K562 (cell line): ENCODE data around the gene KIR2DL4. TPM values are rescaled to one million over a fixed set of nuclear protein-coding genes. Genes with fewer than 3 reads are reported as not detected.
"Not testable (repeated sequence)": the region's sequence is repeated elsewhere in the genome, so short reads cannot be mapped to it uniquely, and the experiment has no call there.

Experiments
- ATAC-seq: fragments of 200-7000 bp; cut with Tn5 transposase; 3 replicates; pipeline ENCODE4 v1.9.1; 2020; ENCODE audit warnings: moderate library complexity
- BruUV-seq: library from RNA; stranded (reverse); fragments of 400-500 nt; replicated peaks from 2 replicates; lab custom pipeline; 2021; lab: Mats Ljungman, UMichigan
- CTCF ChIA-PET: fragments of 300-600 bp; formaldehyde crosslinking; extraction: SDS; loops from one replicate; lab custom pipeline; 2021; ENCODE audit warnings: low intra/inter-chr PET ratio; lab: Yijun Ruan, JAX
- POLR2A ChIA-PET: fragments of 300-600, 350-650 bp; sonication (Branson Sonifier 250); formaldehyde crosslinking; extraction: SDS; loops from one replicate; lab custom pipeline; 2021; ENCODE audit warnings: antibody characterized with exemption, inconsistent platforms; lab: Yijun Ruan, JAX
- DNase-seq, 4 experiments: peaks; one replicate each; pipeline versions ENCODE4 v3.0.0 to v3.0.0-alpha.2; 2011 to 2018; ENCODE audit warnings: low spot score in 3 of 4, mixed read lengths in 3 of 4; ENCODE audit errors: extremely low read depth in 1 of 4
- FAIRE-seq: peaks from 2 replicates; lab custom pipeline; 2011; peaks lifted over from hg19 to GRCh38; lab: Jason Lieb, UNC
- H2AFZ ChIP-seq: 2 replicates; pipeline ENCODE4 v1.6.0; 2011; ENCODE audit warnings: low read depth, low read length, control low read depth, inconsistent platforms
- H3K27ac ChIP-seq: fragments of 200-600 bp; 3 replicates; pipeline ENCODE4 v1.8.0; 2011; ENCODE audit warnings: low read depth, mild to moderate bottlenecking, control low read depth, inconsistent platforms, low read length, moderate library complexity, mixed read lengths; ENCODE audit errors: extremely low read depth
- H3K27me3 ChIP-seq, 2 experiments: fragments of 300-600 bp in 1 of 2; 2 replicates in 1 of 2; 3 replicates in 1 of 2; pipeline versions ENCODE4 v1.6.0 to v1.8.0; 2011; ENCODE audit warnings: inconsistent platforms in 2 of 2, low read length in 2 of 2, mild to moderate bottlenecking in 1 of 2, mixed read lengths in 1 of 2, moderate library complexity in 1 of 2; ENCODE audit not compliant: control insufficient read depth in 2 of 2, insufficient read depth in 2 of 2
- H3K36me3 ChIP-seq: fragments of 300-600 bp; 3 replicates; pipeline ENCODE4 v1.8.0; 2011; ENCODE audit warnings: mild to moderate bottlenecking, low read length, inconsistent platforms; ENCODE audit not compliant: control insufficient read depth, insufficient read depth
- H3K4me1 ChIP-seq, 2 experiments: fragments of 200-600 bp in 1 of 2; replicated peaks in 1 of 2; 2 replicates in 1 of 2; 3 replicates in 1 of 2; pipeline versions ENCODE4 v1.5.1 to v1.8.0; 2011; ENCODE audit warnings: inconsistent platforms in 2 of 2, low read length in 2 of 2, mild to moderate bottlenecking in 1 of 2, mixed read lengths in 1 of 2, moderate library complexity in 1 of 2; ENCODE audit not compliant: control insufficient read depth in 2 of 2, insufficient read depth in 2 of 2
- H3K4me2 ChIP-seq: 2 replicates; pipeline ENCODE4 v1.6.1; 2011; ENCODE audit warnings: low read length, control low read depth, inconsistent platforms, mixed read lengths; ENCODE audit not compliant: insufficient read depth
- H3K4me3 ChIP-seq: fragments of 200-600 bp; sonication (generic), shearing (Covaris generic); 2 replicates; pipeline ENCODE4 v1.5.1; 2016; ENCODE audit warnings: control low read depth, inconsistent platforms
- H3K79me2 ChIP-seq: fragments of 200-600 bp; 3 replicates; pipeline ENCODE4 v1.8.0; 2011; ENCODE audit warnings: low read length, inconsistent platforms; ENCODE audit not compliant: control insufficient read depth, insufficient read depth
- H3K9ac ChIP-seq, 2 experiments: 2 replicates each; pipeline versions ENCODE4 v1.6.0 to v1.6.1; 2011; ENCODE audit warnings: low read depth in 2 of 2, low read length in 2 of 2, control low read depth in 1 of 2, inconsistent platforms in 1 of 2, mild to moderate bottlenecking in 1 of 2, mixed read lengths in 1 of 2; ENCODE audit not compliant: insufficient read depth in 1 of 2
- H3K9me1 ChIP-seq: one replicate; pipeline ENCODE4 v1.6.0; 2011; ENCODE audit warnings: inconsistent platforms, mild to moderate bottlenecking, low read length, moderate library complexity; ENCODE audit not compliant: control insufficient read depth, insufficient read depth
- H3K9me3 ChIP-seq: replicated peaks from 2 replicates; pipeline ENCODE4 v1.5.1; 2011; ENCODE audit warnings: low read depth, low read length, inconsistent platforms; ENCODE audit not compliant: control insufficient read depth, insufficient read depth
- H4K20me1 ChIP-seq: replicated peaks from 2 replicates; pipeline ENCODE4 v1.6.1; 2011; ENCODE audit warnings: low read length, inconsistent platforms, mixed read lengths; ENCODE audit not compliant: control insufficient read depth, insufficient read depth
- WGBS: fragments of 100-300 bp; shearing (Covaris generic); methylation state at CpG from one replicate; pipeline ENCODE4 v1.1.6; 2016; ENCODE audit warnings: low coverage, mixed read lengths; ENCODE audit not compliant: insufficient coverage; ENCODE audit errors: missing lambda C conversion rate; 5-methylcytosine and 5-hydroxymethylcytosine counted together
- in situ Hi-C: fragments of 300-500 bp; cut with MboI; formaldehyde crosslinking; loops from 4 replicates; pipeline ENCODE4 v1.15.0; 2018; ENCODE audit warnings: inconsistent platforms, mixed read lengths
- intact Hi-C: fragments of 100-400 bp; cut with micrococcal nuclease; formaldehyde crosslinking; loops from 2 replicates; pipeline ENCODE4 v1.14.2; 2022
- polyA plus RNA-seq, 8 experiments: library from polyadenylated mRNA; depleted of rRNA in 4 of 8; stranded (reverse) in 5 of 8; unstranded in 3 of 8; fragments of >200 nt; fragmentation: Nextera tagmentation in 2 of 8; fragmentation: Illumina TruSeq in 1 of 8; extraction: Ambion mirVana in 2 of 8; extraction: Trizol in 1 of 8; gene quantifications; 2 replicates each; pipeline versions ENCODE4 v1.2.1 to v1.2.3, GENCODE V29; 2011 to 2014; ENCODE audit warnings: inconsistent platforms in 1 of 8, missing spikeins in 1 of 8
- total RNA-seq, 7 experiments: library from RNA; depleted of rRNA in 6 of 7; stranded (reverse); fragments of >200 nt in 6 of 7; fragmentation: Illumina TruSeq in 2 of 7; extraction: Trizol in 2 of 7; gene quantifications; 2 replicates each; pipeline versions ENCODE4 v1.2.1 to v1.2.3, GENCODE V29; 2011 to 2021; ENCODE audit warnings: low replicate concordance in 1 of 7

KIR2DL4 gene
- total and polyA plus RNA-seq, 9 of the 15 experiments (the other 6 are each of a cell fraction or from before 2014, with no cell fraction given), result not detected

DNA sequence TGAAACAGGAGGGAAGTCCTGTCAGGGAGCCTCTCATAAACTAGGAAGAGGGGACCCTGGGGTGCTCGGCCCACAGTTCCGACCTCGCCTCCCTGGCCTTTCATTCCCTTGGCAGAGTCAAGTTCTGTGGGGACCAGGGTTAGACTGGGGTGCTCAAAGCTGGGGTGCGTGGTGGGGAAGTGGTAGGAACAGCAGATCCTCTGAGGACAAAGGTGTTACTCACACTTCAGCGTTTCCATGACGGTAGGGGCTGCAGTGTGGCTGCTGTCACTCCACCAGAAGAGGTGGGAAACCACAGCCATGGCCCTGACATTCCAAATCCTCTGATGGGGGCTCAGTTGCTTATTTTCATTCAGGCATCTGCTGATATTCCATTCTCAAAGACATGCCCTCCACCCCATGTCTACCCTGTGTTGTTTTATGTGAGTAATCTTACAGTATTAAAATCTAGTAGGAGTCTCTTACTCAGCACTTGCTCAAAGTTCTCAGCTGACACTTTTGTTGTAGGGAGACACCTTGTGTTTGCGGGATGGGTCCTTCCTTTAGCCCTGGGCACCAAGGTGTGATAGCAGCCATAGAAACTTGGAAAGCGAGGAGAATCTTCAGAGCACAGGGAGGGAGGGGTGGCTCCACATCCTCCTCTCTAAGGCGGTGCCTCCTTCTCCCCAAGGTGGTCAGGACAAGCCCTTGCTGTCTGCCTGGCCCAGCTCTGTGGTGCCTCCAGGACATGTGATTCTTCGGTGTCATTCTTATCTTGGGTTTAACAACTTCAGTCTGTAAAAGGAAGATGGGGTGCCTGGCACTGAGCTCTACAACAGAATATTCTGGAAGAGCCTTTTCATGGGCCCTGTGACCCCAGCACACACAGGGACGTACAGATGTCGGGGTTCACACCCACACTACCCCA is 47.0 kb upstream of the KIR2DL4 start:
- BruUV-seq, CTCF ChIA-PET, H3K4me2 ChIP-seq, H3K27me3 ChIP-seq, H3K79me2 ChIP-seq, H3K9me3 ChIP-seq, H3K4me1 ChIP-seq, ATAC-seq, H3K36me3 ChIP-seq, intact Hi-C loops, POLR2A ChIA-PET, H4K20me1 ChIP-seq, H3K9ac ChIP-seq, H3K27ac ChIP-seq, FAIRE-seq, H2AFZ ChIP-seq, in situ Hi-C loops, H3K9me1 ChIP-seq, H3K4me3 ChIP-seq, DNase-seq: not testable (repeated sequence)
- 0% methylated on average over 6 of the region's 12 CpGs for WGBS

DNA sequence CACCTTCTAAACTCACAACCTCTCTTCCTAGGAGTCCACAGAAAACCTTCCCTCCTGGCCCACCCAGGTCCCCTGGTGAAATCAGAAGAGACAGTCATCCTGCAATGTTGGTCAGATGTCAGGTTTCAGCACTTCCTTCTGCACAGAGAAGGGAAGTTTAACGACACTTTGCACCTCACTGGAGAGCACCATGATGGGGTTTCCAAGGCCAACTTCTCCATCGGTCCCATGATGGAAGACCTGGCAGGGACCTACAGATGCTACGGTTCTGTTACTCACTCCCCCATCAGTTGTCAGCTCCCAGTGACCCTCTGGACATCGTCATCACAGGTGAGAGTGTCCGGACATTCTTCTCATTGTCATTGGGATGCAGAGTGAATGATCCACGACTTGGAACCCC is 44.8 kb upstream of the KIR2DL4 start:
- H2AFZ ChIP-seq, H3K36me3 ChIP-seq, H3K4me3 ChIP-seq, in situ Hi-C loops, H3K27me3 ChIP-seq, H3K4me2 ChIP-seq, ATAC-seq, H3K79me2 ChIP-seq, DNase-seq, H3K9ac ChIP-seq, POLR2A ChIA-PET, H3K9me3 ChIP-seq, intact Hi-C loops, H4K20me1 ChIP-seq, BruUV-seq, H3K27ac ChIP-seq, H3K9me1 ChIP-seq, H3K4me1 ChIP-seq, CTCF ChIA-PET, FAIRE-seq: not testable (repeated sequence)
- 2% methylated on average over 6 of the region's 6 CpGs for WGBS

DNA sequence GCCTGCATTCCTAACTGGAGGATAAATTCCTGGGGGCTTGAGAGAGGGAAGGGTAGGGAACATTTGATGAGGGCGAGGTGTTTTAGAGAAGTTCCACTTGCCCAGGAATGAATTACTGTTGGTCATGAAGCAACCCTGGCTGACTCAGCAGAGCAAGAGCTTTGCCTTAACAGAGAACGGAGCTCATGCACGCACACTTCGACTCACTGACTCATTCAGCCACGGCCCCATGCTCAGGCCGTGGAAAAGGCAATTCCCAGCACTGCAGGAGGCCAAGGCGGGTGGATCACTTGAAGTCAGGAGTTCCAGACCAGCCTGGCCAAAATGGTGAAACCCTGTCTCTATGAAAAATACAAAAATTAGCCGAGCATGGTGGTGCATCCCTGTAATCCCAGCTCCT is 39.2 kb upstream of the KIR2DL4 start:
- BruUV-seq, DNase-seq, POLR2A ChIA-PET, H4K20me1 ChIP-seq, H3K4me2 ChIP-seq, intact Hi-C loops, H3K4me3 ChIP-seq, ATAC-seq, H3K4me1 ChIP-seq, H3K27ac ChIP-seq, H3K36me3 ChIP-seq, H3K27me3 ChIP-seq, in situ Hi-C loops, H3K9me1 ChIP-seq, FAIRE-seq, H3K79me2 ChIP-seq, H2AFZ ChIP-seq, CTCF ChIA-PET, H3K9ac ChIP-seq, H3K9me3 ChIP-seq: not testable (repeated sequence)
- 0% methylated on average over 8 of the region's 8 CpGs for WGBS

DNA sequence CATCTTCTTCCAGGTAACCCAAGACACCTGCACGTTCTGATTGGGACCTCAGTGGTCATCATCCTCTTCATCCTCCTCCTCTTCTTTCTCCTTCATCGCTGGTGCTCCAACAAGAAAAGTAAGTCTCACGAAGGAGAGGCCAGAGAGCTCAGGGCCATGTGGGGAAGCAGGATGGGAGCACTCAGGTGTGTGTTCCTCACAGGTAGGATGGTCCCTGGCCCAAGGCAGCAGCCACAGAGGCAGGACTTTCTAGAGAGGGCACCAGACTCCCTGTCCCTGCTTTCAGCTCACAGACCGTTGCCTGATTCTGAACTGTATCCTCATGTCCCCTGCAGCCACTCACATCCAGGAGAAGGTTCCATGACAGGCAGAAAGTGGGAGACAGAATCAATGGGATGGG is 36.9 kb upstream of the KIR2DL4 start:
- H3K4me2 ChIP-seq, H4K20me1 ChIP-seq, in situ Hi-C loops, FAIRE-seq, ATAC-seq, H3K79me2 ChIP-seq, H3K4me1 ChIP-seq, DNase-seq, POLR2A ChIA-PET, H3K27me3 ChIP-seq, H3K9me3 ChIP-seq, CTCF ChIA-PET, H3K4me3 ChIP-seq, H3K9ac ChIP-seq, H3K27ac ChIP-seq, BruUV-seq, H3K36me3 ChIP-seq, intact Hi-C loops, H2AFZ ChIP-seq, H3K9me1 ChIP-seq: not testable (repeated sequence)
- 0% methylated on average over 3 of the region's 4 CpGs for WGBS
